Astrocyte of the spinal cord (primary cell): ENCODE measurements around the gene DMBT1.

Source experiments
- DNase-seq: peaks from one replicate; pipeline ENCODE4 v3.0.0; 2011; ENCODE audit warnings: low read depth, low spot score
- H3K4me3 ChIP-seq: 2 replicates; pipeline ENCODE4 v1.5.1; 2011; ENCODE audit warnings: low read depth, mild to moderate bottlenecking, low read length, moderate library complexity
- in situ Hi-C: cut with HindIII; loops from 2 replicates; pipeline ENCODE4 v1.10.0; 2017; ENCODE audit warnings: low sequenced_read_pairs
- TF ChIP-seq, protein P1 (sequence below): IDR thresholded peaks from 2 replicates; pipeline ENCODE4 v1.5.1; 2012; ENCODE audit warnings: low read depth, mild to moderate bottlenecking, low read length, inconsistent platforms

Gene DMBT1

GRCh38 chr10:122692744-122693143, 132.2 kb downstream of the DMBT1 start:
- no peak for DNase-seq
- in situ Hi-C loops: no loop called here
- TF ChIP-seq, protein P1, sequence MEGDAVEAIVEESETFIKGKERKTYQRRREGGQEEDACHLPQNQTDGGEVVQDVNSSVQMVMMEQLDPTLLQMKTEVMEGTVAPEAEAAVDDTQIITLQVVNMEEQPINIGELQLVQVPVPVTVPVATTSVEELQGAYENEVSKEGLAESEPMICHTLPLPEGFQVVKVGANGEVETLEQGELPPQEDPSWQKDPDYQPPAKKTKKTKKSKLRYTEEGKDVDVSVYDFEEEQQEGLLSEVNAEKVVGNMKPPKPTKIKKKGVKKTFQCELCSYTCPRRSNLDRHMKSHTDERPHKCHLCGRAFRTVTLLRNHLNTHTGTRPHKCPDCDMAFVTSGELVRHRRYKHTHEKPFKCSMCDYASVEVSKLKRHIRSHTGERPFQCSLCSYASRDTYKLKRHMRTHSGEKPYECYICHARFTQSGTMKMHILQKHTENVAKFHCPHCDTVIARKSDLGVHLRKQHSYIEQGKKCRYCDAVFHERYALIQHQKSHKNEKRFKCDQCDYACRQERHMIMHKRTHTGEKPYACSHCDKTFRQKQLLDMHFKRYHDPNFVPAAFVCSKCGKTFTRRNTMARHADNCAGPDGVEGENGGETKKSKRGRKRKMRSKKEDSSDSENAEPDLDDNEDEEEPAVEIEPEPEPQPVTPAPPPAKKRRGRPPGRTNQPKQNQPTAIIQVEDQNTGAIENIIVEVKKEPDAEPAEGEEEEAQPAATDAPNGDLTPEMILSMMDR: no peak
- no peak overlapping the region for H3K4me3 ChIP-seq
